OCI-LY7 (cell line): ENCODE data around the gene GAPDHS. TPM values are rescaled to one million over a fixed set of nuclear protein-coding genes. Genes with fewer than 3 reads are reported as not detected.

Experiments
- Bru-seq: library from RNA; stranded (reverse); fragments of 400-500 nt; gene quantifications from one replicate; lab custom pipeline; 2021; lab: Mats Ljungman, UMichigan
- BruChase-seq, 2 experiments: library from RNA; stranded (reverse); fragments of 400-500 nt; gene quantifications; one replicate each; lab custom pipeline; 2021; lab: Mats Ljungman, UMichigan
- BruUV-seq: library from RNA; stranded (reverse); fragments of 400-500 nt; replicated peaks from 2 replicates; lab custom pipeline; 2021; lab: Mats Ljungman, UMichigan
- CTCF ChIA-PET: fragments of 300-600 bp; sonication (Branson Sonifier 250); formaldehyde crosslinking; loops from one replicate; lab custom pipeline; 2022; ENCODE audit warnings: antibody characterized with exemption; ENCODE audit not compliant: unreplicated experiment; lab: Charles Lee
- POLR2A ChIA-PET: fragments of 300-600 bp; sonication (Branson Sonifier 250); formaldehyde crosslinking; loops from one replicate; lab custom pipeline; 2022; ENCODE audit warnings: antibody characterized with exemption; lab: Charles Lee
- DNase-seq: peaks from one replicate; pipeline ENCODE4 v3.0.0-alpha.2; 2015; ENCODE audit warnings: low spot score
- H2AFZ ChIP-seq: fragments of 200-600 bp; sonication (generic), shearing (Covaris generic); 2 replicates; pipeline ENCODE4 v1.6.1; 2014; ENCODE audit warnings: mild to moderate bottlenecking, antibody characterized with exemption, low read length, moderate library complexity
- H3K27ac ChIP-seq: fragments of 200-600 bp; sonication (generic); 2 replicates; pipeline ENCODE4 v1.5.1; 2014; ENCODE audit warnings: mixed run types, low read depth, mild to moderate bottlenecking, moderate library complexity, low read length, inconsistent platforms; ENCODE audit not compliant: poor library complexity, severe bottlenecking
- H3K36me3 ChIP-seq: fragments of 200-600 bp; sonication (generic); 2 replicates; pipeline ENCODE4 v1.6.1; 2014; ENCODE audit warnings: mild to moderate bottlenecking, antibody characterized with exemption, low read length, moderate library complexity, mixed read lengths; ENCODE audit not compliant: insufficient read depth
- H3K4me1 ChIP-seq: fragments of 200-600 bp; sonication (generic); 2 replicates; pipeline ENCODE4 v1.5.1; 2014; ENCODE audit warnings: mild to moderate bottlenecking, low read length; ENCODE audit not compliant: insufficient read depth, poor library complexity, severe bottlenecking
- H3K4me2 ChIP-seq: fragments of 200-600 bp; sonication (generic); 2 replicates; pipeline ENCODE4 v1.6.1; 2014; ENCODE audit warnings: mild to moderate bottlenecking, low read length
- H3K4me3 ChIP-seq: fragments of 200-600 bp; sonication (generic); 2 replicates; pipeline ENCODE4 v1.5.1; 2014; ENCODE audit warnings: mild to moderate bottlenecking, low read depth, low read length; ENCODE audit not compliant: poor library complexity, severe bottlenecking
- H3K79me2 ChIP-seq: fragments of 200-600 bp; sonication (generic); 2 replicates; pipeline ENCODE4 v1.6.1; 2016; ENCODE audit warnings: low read depth, mild to moderate bottlenecking, low read length, moderate library complexity, mixed read lengths; ENCODE audit not compliant: insufficient read depth
- H3K9me2 ChIP-seq: fragments of 200-600 bp; sonication (generic); 2 replicates; pipeline ENCODE4 v1.6.1; 2016; ENCODE audit warnings: mild to moderate bottlenecking, low read length, mixed read lengths; ENCODE audit not compliant: insufficient read depth
- H3K9me3 ChIP-seq: fragments of 200-600 bp; sonication (generic); 2 replicates; pipeline ENCODE4 v1.6.1; 2014; ENCODE audit warnings: mild to moderate bottlenecking, mixed run types, low read length, mixed read lengths
- H4K20me1 ChIP-seq: fragments of 200-600 bp; sonication (generic); 2 replicates; pipeline ENCODE4 v1.6.1; 2014; ENCODE audit warnings: mild to moderate bottlenecking, antibody characterized with exemption, low read length, moderate library complexity, mixed read lengths; ENCODE audit not compliant: insufficient read depth
- CTCF ChIP-seq: fragments of 200-600 bp; sonication (generic); conservative IDR thresholded peaks from 2 replicates; pipeline ENCODE4 v1.5.1; 2014; ENCODE audit warnings: mild to moderate bottlenecking, antibody characterized with exemption, low read length, moderate library complexity, mixed read lengths
- EZH2phosphoT487 ChIP-seq: fragments of 200-600 bp; sonication (generic); IDR thresholded peaks from 2 replicates; pipeline ENCODE4 v1.6.1; 2018; ENCODE audit warnings: low read depth, borderline replicate concordance, mild to moderate bottlenecking, mixed run types, antibody characterized with exemption, low read length, moderate library complexity, mixed read lengths
- intact Hi-C: fragments of 100-400 bp; cut with micrococcal nuclease; formaldehyde crosslinking; loops from one replicate; pipeline ENCODE4 v1.10.0; 2022; ENCODE audit not compliant: unreplicated experiment
- long read RNA-seq: library from polyadenylated mRNA; stranded (forward); transcript quantifications from one replicate; pipeline ENCODE4 v2.0.0, GENCODE V29; 2022
- total RNA-seq, 2 experiments: library from RNA; depleted of rRNA in 1 of 2; stranded (reverse); fragments of >200 nt in 1 of 2; shearing (Covaris generic) in 1 of 2; gene quantifications; 2 replicates each; pipeline ENCODE4 v1.2.3, GENCODE V29; 2014 to 2022

The GAPDHS gene
- not detected in 2 replicates for total RNA-seq (2014; rRNA removed; shearing (Covaris generic))
- not detected in 2 replicates for total RNA-seq (2022)
- Bru-seq, nascent RNA, result percentile 8 among the genes with signal in this experiment
- not detected for BruChase-seq, experiment 1, labeled RNA remaining after a 6-hour chase
- not detected for BruChase-seq, experiment 2, labeled RNA remaining after a 2-hour chase
- long read RNA-seq, result 0 reads

GRCh38 chr19:35533201-35533821 is at the start of gene GAPDHS:
TSS of gene GAPDHS (plus strand) at chr19:35533456. CDS start at chr19:35533528, 72 bp downstream.
- Histone ChIP-seq H3K9me2 (no peaks in the 10 kb centered on the region), H3K27ac (no peak within 1 kb of the TSS), H4K20me1 (no peaks in the 10 kb centered on the region; the same call in 1 of the 2 replicates), H3K36me3 (no peaks in the 10 kb centered on the region), H3K4me3 (no peak within 1 kb of the TSS), H2AFZ (no peak within 1 kb of the TSS), H3K79me2 (no peaks in the 10 kb centered on the region), H3K4me1 (no peaks in the 10 kb centered on the region), H3K9me3 (no peaks in the 10 kb centered on the region), H3K4me2 (no peak within 1 kb of the TSS)
- ChIA-PET POLR2A (no interaction called here), CTCF (no interaction called here)
- TF ChIP-seq CTCF (no peak), EZH2phosphoT487 (no peak)
- no TSS peak for BruUV-seq
- intact Hi-C loops, result no loop called here
- no peak for DNase-seq

- ChIA-PET CTCF (no interaction called here), POLR2A (no interaction called here)
- Histone ChIP-seq H3K36me3 (no peaks in the 10 kb centered on the region), H3K4me1 (peaks cover 11% of the 10 kb centered on the region), H2AFZ (peak overlapping the region; percentile 5; the same call in 1 of the 2 replicates), H3K9me3 (no peaks in the 10 kb centered on the region), H3K4me2 (peak overlapping the region; percentile 32), H4K20me1 (no peaks in the 10 kb centered on the region), H3K27ac (no peak overlapping the region), H3K4me3 (no peak overlapping the region), H3K79me2 (no peaks in the 10 kb centered on the region), H3K9me2 (no peaks in the 10 kb centered on the region)
- no peak for TF ChIP-seq EZH2phosphoT487
- TF ChIP-seq CTCF, result no peak
- peak; percentile 56 for DNase-seq
- BruUV-seq, result no TSS peak
- intact Hi-C loops, result no loop called here
These were observed 48.8 kb upstream of the GAPDHS start for GRCh38 chr19:35484252-35485036.
